ENCODE data around the gene UTP20. TPM values are rescaled to one million over a fixed set of nuclear protein-coding genes. Genes with fewer than 3 reads are reported as not detected.

UTP20 gene
- total and polyA plus RNA-seq, 2 of the 4 experiments (the other 2 are of a cell fraction): 6.8 to 22.0 TPM

DNA sequence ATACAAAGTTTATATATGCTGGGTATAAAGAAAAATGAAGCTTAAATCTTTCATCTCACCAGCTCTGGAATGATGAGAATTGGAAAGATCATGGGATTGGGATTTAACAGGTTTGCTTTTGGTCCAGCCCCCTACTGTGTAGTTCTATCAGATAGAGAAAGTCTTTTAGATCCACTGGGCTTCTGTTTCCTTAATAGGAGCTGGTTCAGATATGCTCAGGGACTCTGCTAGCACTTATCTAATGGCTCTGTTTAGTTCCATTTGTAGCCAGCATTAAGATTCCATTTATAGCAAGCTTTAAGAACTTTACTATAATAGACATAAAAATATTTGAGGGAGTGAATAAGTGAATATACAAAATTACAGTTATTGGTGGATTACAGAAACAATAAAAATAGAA lies 42.6 kb downstream of the UTP20 start:
- H2AK9ac ChIP-seq (replicated peaks; ENCODE audit: low read depth, low read length, poor library complexity): no peak overlapping the region
- dilution Hi-C loops (cut with HindIII; ENCODE audit: low sequenced_read_pairs, unreplicated experiment): no loop called here
- H3K9ac ChIP-seq (ENCODE audit: low read depth, low read length): no peak overlapping the region
- ChIA-PET CTCF (no interaction called here), POLR2A (ENCODE audit: unreplicated experiment) (no interaction called here)
- H3K79me1 ChIP-seq (ENCODE audit: low read depth in 1 of 2, low read length in 2 of 2): no peaks in the 10 kb centered on the region
- H2BK120ac ChIP-seq (ENCODE audit: low read depth, low read length): no peak overlapping the region
- H3K23ac ChIP-seq (ENCODE audit: low read depth, low read length): no peak overlapping the region
- no peaks in the 10 kb centered on the region for H4K20me1 ChIP-seq (ENCODE audit: insufficient read depth, low read length)
- no TSS peak for BruUV-seq (replicated peaks)
- no peak overlapping the region for H3K4me3 ChIP-seq (ENCODE audit: insufficient read depth, low read depth, low read length)
- intact Hi-C loops (cut with micrococcal nuclease): loop anchor here (10.0 kb wide), 1 partner anchor 498 kb away; no protein-coding TSS in a partner anchor
- H2BK20ac ChIP-seq (ENCODE audit: low read depth, low read length): no peak overlapping the region
- H2BK5ac ChIP-seq (ENCODE audit: low read depth, low read length, poor library complexity, severe bottlenecking): no peak overlapping the region
- H3K14ac ChIP-seq (replicated peaks; ENCODE audit: low read depth, low read length): no peak overlapping the region
- H3K27me3 ChIP-seq (ENCODE audit: control insufficient read depth, insufficient read depth, low read length): no peaks in the 10 kb centered on the region
- in situ Hi-C loops (cut with MboI; ENCODE audit: low sequenced_read_pairs): no loop called here
- ATAC-seq (ENCODE audit: low read depth) (no peak), DNase-seq (no peak)
- no peak overlapping the region for H3K56ac ChIP-seq (ENCODE audit: extremely low read depth, insufficient read depth, low read length)
- no peaks in the 10 kb centered on the region for H3K4me1 ChIP-seq (ENCODE audit: control insufficient read depth, insufficient read depth, low read length)
- H3K9me1 ChIP-seq (ENCODE audit: insufficient read depth, low read length): no peaks in the 10 kb centered on the region
- H3K4ac ChIP-seq (ENCODE audit: low read depth, low read length): no peak overlapping the region
- peaks cover 10% of the 10 kb centered on the region for H3K36me3 ChIP-seq (ENCODE audit: control insufficient read depth, insufficient read depth, low read length)
- no peak overlapping the region for H4K91ac ChIP-seq (ENCODE audit: insufficient read depth, low read depth, low read length)
- H3K9me3 ChIP-seq (ENCODE audit: control insufficient read depth, insufficient read depth, low read length): no peaks in the 10 kb centered on the region
- TF ChIP-seq MAFK (IDR thresholded peaks at IDR 0.05; ENCODE audit: low read depth, low read length) (no peak), RFX5 (IDR thresholded peaks at IDR 0.05; ENCODE audit: low read depth, low read length) (no peak), RCOR1 (IDR thresholded peaks at IDR 0.05; ENCODE audit: insufficient replicate concordance, low read length) (no peak), CEBPB (IDR thresholded peaks at IDR 0.05; ENCODE audit: low read depth, low read length) (no peak), FOS (IDR thresholded peaks at IDR 0.05; ENCODE audit: low read depth, low read length) (no peak), MAZ (IDR thresholded peaks at IDR 0.05; ENCODE audit: borderline replicate concordance, low read depth, low read length) (no peak), NFE2L2 (IDR thresholded peaks at IDR 0.05; ENCODE audit: low read depth, low read length) (no peak), RAD21 (IDR thresholded peaks at IDR 0.05; ENCODE audit: low read length) (no peak), BHLHE40 (IDR thresholded peaks at IDR 0.05; ENCODE audit: low read depth, low read length) (no peak), POLR2A (IDR thresholded peaks at IDR 0.05; ENCODE audit: low read depth, low read length) (no peak), SMC3 (IDR thresholded peaks at IDR 0.05; ENCODE audit: low read depth, low read length) (no peak), CHD1 (IDR thresholded peaks at IDR 0.05; ENCODE audit: low read depth, low read length) (no peak), MXI1 (IDR thresholded peaks at IDR 0.05; ENCODE audit: borderline replicate concordance, low read depth, low read length) (no peak)
- TF ChIP-seq, protein P1, sequence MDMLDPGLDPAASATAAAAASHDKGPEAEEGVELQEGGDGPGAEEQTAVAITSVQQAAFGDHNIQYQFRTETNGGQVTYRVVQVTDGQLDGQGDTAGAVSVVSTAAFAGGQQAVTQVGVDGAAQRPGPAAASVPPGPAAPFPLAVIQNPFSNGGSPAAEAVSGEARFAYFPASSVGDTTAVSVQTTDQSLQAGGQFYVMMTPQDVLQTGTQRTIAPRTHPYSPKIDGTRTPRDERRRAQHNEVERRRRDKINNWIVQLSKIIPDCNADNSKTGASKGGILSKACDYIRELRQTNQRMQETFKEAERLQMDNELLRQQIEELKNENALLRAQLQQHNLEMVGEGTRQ (IDR thresholded peaks at IDR 0.05; ENCODE audit: low read depth, low read length): no peak
- TF ChIP-seq, protein P2, sequence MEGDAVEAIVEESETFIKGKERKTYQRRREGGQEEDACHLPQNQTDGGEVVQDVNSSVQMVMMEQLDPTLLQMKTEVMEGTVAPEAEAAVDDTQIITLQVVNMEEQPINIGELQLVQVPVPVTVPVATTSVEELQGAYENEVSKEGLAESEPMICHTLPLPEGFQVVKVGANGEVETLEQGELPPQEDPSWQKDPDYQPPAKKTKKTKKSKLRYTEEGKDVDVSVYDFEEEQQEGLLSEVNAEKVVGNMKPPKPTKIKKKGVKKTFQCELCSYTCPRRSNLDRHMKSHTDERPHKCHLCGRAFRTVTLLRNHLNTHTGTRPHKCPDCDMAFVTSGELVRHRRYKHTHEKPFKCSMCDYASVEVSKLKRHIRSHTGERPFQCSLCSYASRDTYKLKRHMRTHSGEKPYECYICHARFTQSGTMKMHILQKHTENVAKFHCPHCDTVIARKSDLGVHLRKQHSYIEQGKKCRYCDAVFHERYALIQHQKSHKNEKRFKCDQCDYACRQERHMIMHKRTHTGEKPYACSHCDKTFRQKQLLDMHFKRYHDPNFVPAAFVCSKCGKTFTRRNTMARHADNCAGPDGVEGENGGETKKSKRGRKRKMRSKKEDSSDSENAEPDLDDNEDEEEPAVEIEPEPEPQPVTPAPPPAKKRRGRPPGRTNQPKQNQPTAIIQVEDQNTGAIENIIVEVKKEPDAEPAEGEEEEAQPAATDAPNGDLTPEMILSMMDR (conservative IDR thresholded peaks at IDR 0.05; ENCODE audit: low read depth, low read length): no peak
- TF ChIP-seq, protein P3, sequence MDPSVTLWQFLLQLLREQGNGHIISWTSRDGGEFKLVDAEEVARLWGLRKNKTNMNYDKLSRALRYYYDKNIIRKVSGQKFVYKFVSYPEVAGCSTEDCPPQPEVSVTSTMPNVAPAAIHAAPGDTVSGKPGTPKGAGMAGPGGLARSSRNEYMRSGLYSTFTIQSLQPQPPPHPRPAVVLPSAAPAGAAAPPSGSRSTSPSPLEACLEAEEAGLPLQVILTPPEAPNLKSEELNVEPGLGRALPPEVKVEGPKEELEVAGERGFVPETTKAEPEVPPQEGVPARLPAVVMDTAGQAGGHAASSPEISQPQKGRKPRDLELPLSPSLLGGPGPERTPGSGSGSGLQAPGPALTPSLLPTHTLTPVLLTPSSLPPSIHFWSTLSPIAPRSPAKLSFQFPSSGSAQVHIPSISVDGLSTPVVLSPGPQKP (IDR thresholded peaks at IDR 0.05; ENCODE audit: borderline replicate concordance, low read depth, low read length): no peak
- no peak overlapping the region for H2AK5ac ChIP-seq (ENCODE audit: low read depth, low read length)
- no peak overlapping the region for H4K8ac ChIP-seq (ENCODE audit: low read depth in 2 of 2, low read length in 2 of 2)
- H3K4me2 ChIP-seq (ENCODE audit: low read depth, low read length): no peak overlapping the region
- H4K5ac ChIP-seq (ENCODE audit: low read depth, low read length): no peak overlapping the region
- H2BK15ac ChIP-seq (ENCODE audit: low read depth, low read length): no peak overlapping the region
- no peak overlapping the region for H3K27ac ChIP-seq (ENCODE audit: insufficient read depth, low read length)
- no peak overlapping the region for H3K18ac ChIP-seq (ENCODE audit: low read depth, low read length)
- no peak overlapping the region for H2AFZ ChIP-seq (replicated peaks; ENCODE audit: low read length, poor library complexity)

All from IMR-90 (cell line).